K562 (cell line): ENCODE measurements around the gene DCTN1. TPM values are rescaled to one million over a fixed set of nuclear protein-coding genes. Genes with fewer than 3 reads are reported as not detected.

ENCODE experiments used
- BRF2 ChIP-seq: IDR thresholded peaks from 3 replicates; pipeline ENCODE4 v1.6.1; 2011; ENCODE audit warnings: borderline replicate concordance, mild to moderate bottlenecking; ENCODE audit not compliant: insufficient read length, insufficient read depth
- GATA2 ChIP-seq: sonication (generic); formaldehyde crosslinking; IDR thresholded peaks from 2 replicates; pipeline ENCODE4 v1.4.0; 2020; ENCODE audit warnings: mild to moderate bottlenecking, missing genetic modification reagents
- HOMEZ ChIP-seq: fragments of 250-450 bp; sonication (Bioruptor Pico); IDR thresholded peaks from 2 replicates; pipeline ENCODE4 v1.4.0; 2020; ENCODE audit warnings: mild to moderate bottlenecking, moderate library complexity
- KDM2B ChIP-seq: fragments of 250-450 bp; sonication (Bioruptor Pico); IDR thresholded peaks from 2 replicates; pipeline ENCODE4 v1.8.0; 2021; ENCODE audit warnings: mild to moderate bottlenecking, moderate library complexity
- MAFK ChIP-seq: IDR thresholded peaks from 2 replicates; pipeline ENCODE4 v1.6.1; 2011; ENCODE audit warnings: low read length, improper control_type of control experiment
- NR2F6 ChIP-seq: fragments of 450-650 bp; formaldehyde crosslinking; IDR thresholded peaks from 2 replicates; pipeline ENCODE4 v1.4.0; 2020; ENCODE audit warnings: mild to moderate bottlenecking
- PHTF2 ChIP-seq: fragments of 250-450 bp; sonication (Bioruptor Pico); IDR thresholded peaks from 2 replicates; pipeline ENCODE4 v1.5.0; 2021; ENCODE audit warnings: mild to moderate bottlenecking
- RERE ChIP-seq: sonication (generic); formaldehyde crosslinking; IDR thresholded peaks from 2 replicates; pipeline ENCODE4 v1.8.0; 2023; ENCODE audit warnings: missing genetic modification reagents, mild to moderate bottlenecking, borderline replicate concordance
- TFAM ChIP-seq: fragments of 250-450 bp; sonication (Bioruptor Pico); conservative IDR thresholded peaks from 2 replicates; pipeline ENCODE4 v1.5.0; 2021; ENCODE audit warnings: mild to moderate bottlenecking, moderate library complexity
- ZBTB11 ChIP-seq, 3 experiments: fragments of 200-800 bp in 1 of 3; fragments of 250-450 bp in 1 of 3; fragments of 450-650 bp in 1 of 3; sonication (Bioruptor Pico) in 1 of 3; sonication (Bioruptor generic) in 1 of 3; formaldehyde crosslinking in 1 of 3; IDR thresholded peaks; 2 replicates each; pipeline versions ENCODE4 v1.6.1 to v1.8.0; 2016 to 2022; ENCODE audit warnings: mild to moderate bottlenecking in 2 of 3, missing genetic modification characterization in 2 of 3, missing compliant biosample characterization in 1 of 3, moderate library complexity in 1 of 3
- ZNF143 ChIP-seq: sonication (generic); formaldehyde crosslinking; IDR thresholded peaks from 2 replicates; pipeline ENCODE4 v1.9.0; 2022; ENCODE audit warnings: mild to moderate bottlenecking, missing genetic modification reagents
- ZNF280B ChIP-seq: fragments of 250-450 bp; sonication (Bioruptor Pico); IDR thresholded peaks from 2 replicates; pipeline ENCODE4 v1.5.1; 2021; ENCODE audit warnings: mild to moderate bottlenecking
- ZNF311 ChIP-seq: fragments of 250-450 bp; sonication (Bioruptor Pico); IDR thresholded peaks from 2 replicates; pipeline ENCODE4 v1.4.0; 2020; ENCODE audit warnings: mild to moderate bottlenecking, moderate library complexity
- ZNF644 ChIP-seq: fragments of 200-800 bp; sonication (Bioruptor generic); IDR thresholded peaks from 2 replicates; pipeline ENCODE4 v1.6.1; 2016; ENCODE audit warnings: low read depth, missing genetic modification characterization, missing compliant biosample characterization
- polyA plus RNA-seq, 8 experiments: library from polyadenylated mRNA; depleted of rRNA in 4 of 8; stranded (reverse) in 5 of 8; unstranded in 3 of 8; fragments of >200 nt; fragmentation: Nextera tagmentation in 2 of 8; fragmentation: Illumina TruSeq in 1 of 8; extraction: Ambion mirVana in 2 of 8; extraction: Trizol in 1 of 8; gene quantifications; 2 replicates each; pipeline versions ENCODE4 v1.2.1 to v1.2.3, GENCODE V29; 2011 to 2014; ENCODE audit warnings: inconsistent platforms in 1 of 8, missing spikeins in 1 of 8
- total RNA-seq, 7 experiments: library from RNA; depleted of rRNA in 6 of 7; stranded (reverse); fragments of >200 nt in 6 of 7; fragmentation: Illumina TruSeq in 2 of 7; extraction: Trizol in 2 of 7; gene quantifications; 2 replicates each; pipeline versions ENCODE4 v1.2.1 to v1.2.3, GENCODE V29; 2011 to 2021; ENCODE audit warnings: low replicate concordance in 1 of 7

The DCTN1 gene
- total and polyA plus RNA-seq, 9 of the 15 experiments (the other 6 are each of a cell fraction or from before 2014, with no cell fraction given), result 23.9 to 71.7 (median 45.0) TPM

GRCh38 chr2:74421221-74421870 lies 41.2 kb upstream of the DCTN1 start, which contains the start of the genes C2orf81 and WDR54 (continued):
- TF ChIP-seq BRF2 (no peak), ZBTB11 (CRISPR knock-in tag; IDR thresholded peaks at IDR 0.05) (no peak), KDM2B (no peak), TFAM (CRISPR knock-in tag) (no peak), MAFK (no peak), ZNF644 (tag) (no peak), RERE (no peak; the same call in 1 of the 2 replicates), PHTF2 (CRISPR knock-in tag) (no peak), NR2F6 (CRISPR knock-in tag) (no peak), ZNF311 (CRISPR knock-in tag) (no peak), HOMEZ (CRISPR knock-in tag) (no peak), ZNF280B (CRISPR knock-in tag) (no peak), GATA2 (no peak), ZNF143 (CRISPR knock-in tag) (no peak)
